Stimulated activated CD4-positive, alpha-beta T cell treated with anti-CD3 and anti-CD28 coated beads, Interleukin-4, amount 100 ng/mL, for 4 hours (primary cell): ENCODE data around the gene PGC.
"Not testable (repeated sequence)": the region's sequence is repeated elsewhere in the genome, so short reads cannot be mapped to it uniquely, and the experiment has no call there.

ENCODE experiments used
- DNase-seq, 2 experiments: peaks; one replicate each; pipeline ENCODE4 v3.0.0-alpha.2; 2020

Gene PGC

DNA sequence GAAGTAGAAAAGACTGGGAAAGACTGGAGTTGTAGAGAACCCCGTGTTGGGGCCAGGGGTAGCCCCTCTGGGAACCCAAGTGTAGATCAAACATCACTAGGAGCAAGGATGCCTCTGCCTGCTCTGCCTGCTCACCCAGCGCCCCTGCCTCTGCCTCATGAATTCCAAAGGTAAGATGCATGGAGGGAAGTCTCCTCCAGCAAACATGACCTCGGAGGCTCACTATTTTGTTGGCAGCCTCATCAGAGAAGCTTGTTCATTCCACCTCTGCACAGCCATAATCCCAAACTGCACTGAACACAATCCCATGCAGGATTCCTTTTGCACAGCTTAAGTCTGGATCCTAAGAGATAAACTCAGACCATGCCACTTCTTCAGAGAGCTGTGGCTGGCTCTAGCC, 27.6 kb upstream of the PGC start:
- DNase-seq = no peak

GRCh38 chr6:41771058-41771983, 24.1 kb upstream of the PGC start:
- no peak for DNase-seq

DNA sequence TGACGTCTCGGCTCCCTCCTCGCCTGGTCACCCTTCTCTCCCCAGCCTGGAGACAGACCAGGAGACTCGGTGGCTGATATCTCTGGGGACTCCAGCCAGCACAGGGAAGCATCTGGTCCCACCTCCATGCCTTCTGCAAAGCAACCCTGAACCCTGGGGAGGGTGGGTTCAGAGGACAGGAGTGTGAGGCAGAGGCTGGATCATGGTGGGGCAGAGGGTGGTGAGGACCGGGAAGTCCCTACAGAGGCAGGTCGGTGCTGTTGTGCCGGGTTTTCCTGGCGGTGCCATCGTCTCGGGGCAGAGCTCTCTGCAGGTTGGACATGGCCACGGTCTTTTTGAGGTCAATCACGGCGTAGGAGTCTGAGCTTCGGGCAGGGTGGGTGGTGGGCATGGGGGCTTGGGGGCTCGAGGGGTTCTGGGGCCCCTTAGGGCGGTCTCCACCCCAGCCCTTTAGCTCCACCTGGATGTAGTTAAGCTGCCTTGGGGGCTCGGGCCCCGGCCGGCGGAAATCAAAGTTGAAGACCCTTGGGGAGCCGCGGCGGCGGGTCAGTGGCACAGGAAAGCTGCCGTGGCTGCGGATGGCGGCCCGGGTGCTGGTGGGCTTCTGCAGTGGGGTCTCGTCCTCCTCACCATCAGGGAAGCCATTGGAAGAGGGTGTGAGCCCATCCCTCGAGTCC, 23.3 kb upstream of the PGC start:
- DNase-seq = no peak

GRCh38 chr6:41769376-41769775, 22.2 kb upstream of the PGC start:
- DNase-seq = no peak

DNA sequence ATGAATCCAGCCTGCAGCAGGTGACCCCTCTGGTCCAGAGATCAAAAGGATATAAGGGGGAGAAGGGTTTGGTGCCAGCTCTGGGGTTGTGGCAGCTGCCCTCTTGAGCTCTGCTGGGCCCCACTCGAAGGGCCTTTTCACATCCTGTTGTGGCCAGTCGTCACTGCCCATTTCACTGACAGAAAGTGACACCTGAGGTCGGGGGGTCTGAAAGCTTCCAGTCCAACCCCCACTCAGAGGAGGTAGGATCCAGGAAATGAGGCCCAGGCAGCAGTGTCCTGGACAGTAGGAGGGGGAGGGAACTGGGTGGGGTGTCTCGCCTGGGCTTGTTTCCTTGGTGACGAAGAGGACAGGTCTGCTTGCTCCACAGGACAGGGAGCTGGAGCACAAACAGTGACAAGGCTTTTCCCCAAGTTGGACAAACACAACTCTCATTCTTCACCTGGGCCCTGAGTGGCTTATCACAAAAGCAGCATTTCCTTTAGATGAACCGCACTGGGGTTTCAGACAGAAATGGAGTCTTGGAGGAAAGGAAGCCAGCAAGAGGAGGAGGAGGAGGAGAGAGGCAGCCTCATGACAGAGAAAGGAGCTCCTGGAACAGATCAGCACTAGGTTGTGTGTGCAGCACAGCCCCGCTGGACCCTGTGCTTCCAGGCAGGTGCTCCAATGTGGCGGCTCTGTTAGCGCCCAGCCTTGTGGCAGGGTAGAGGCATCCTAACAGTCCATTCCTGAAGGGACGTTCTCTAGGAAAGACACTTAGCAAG, 21.5 kb upstream of the PGC start:
- no peak for DNase-seq

GRCh38 chr6:41767112-41767833, 20.1 kb upstream of the PGC start:
- no peak for DNase-seq

- DNase-seq = not testable (repeated sequence)
These were observed 19.0 kb upstream of the PGC start for GRCh38 chr6:41766043-41766664.

GRCh38 chr6:41763470-41763869, 16.3 kb upstream of the PGC start:
- no peak for DNase-seq

DNA sequence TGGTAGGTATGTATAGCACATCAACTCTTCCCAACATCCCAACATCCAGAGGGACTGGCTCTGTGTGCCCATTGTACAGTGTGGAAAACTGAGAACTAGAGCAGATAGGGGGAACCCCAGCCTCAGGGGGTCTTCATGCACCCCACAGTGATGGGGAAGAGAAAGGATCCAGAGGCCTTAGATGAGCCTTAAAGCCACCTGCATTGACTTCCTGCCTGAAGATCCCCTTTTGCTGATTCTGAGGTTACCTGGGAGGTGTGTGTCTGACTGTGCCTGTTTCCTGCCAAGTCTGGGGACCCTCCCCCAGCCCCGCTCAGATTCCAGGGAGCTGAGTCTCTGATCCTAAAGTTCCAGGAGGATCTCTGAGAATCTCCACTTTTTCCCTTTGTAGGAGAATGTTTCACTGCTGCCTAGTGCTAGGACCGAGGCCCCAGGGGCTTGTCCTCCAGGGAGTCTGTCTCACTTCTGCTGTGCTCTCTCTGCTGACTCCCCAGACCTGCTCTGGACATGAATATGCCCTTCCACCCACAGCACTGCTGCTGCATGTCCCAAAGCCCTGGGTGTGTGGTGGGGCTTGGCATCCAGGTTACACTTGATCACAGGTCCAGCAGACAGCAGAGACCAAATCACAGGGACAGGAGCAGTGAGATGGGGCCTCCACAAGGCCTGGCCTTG, 12.8 kb upstream of the PGC start:
- DNase-seq = no peak

DNA sequence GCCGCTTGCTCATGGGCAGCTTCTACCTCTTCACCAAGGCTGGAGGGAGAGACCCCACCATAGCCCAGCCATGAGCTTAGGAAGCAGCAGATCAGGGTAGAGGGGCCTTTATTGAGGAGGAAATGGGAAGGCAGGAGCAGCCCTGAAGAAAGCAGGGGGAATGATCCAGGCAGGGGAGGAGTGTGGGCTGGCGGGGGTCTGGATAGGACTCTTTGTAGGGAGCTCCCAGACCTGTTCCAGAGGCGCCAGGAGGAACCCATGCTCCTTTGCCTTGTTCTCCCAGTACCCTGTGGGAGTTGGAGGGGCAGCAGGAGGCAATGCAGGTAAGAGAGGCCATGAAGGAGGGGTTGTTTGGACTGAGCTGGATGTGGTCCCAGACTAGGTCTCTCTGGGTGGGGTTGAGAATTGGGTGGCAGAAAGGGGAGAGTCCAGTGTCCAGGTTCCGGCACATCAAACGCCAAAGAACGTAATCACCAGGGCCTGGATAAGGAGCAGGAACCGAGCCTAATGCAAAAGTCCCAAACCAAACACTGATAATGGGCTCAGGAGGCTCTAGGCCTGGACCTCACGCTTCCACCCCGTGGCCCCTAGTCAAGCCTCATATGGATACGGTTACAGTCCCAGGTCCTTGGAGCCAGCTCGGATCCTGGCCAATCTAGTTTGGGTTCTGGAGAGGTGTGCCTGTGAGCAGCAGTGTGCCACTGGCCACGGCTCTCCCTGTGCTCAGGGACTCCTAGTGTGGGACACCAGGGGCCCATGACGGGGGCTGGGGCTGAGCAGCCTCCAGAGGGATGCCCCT, 12.1 kb upstream of the PGC start:
- DNase-seq = no peak

DNA sequence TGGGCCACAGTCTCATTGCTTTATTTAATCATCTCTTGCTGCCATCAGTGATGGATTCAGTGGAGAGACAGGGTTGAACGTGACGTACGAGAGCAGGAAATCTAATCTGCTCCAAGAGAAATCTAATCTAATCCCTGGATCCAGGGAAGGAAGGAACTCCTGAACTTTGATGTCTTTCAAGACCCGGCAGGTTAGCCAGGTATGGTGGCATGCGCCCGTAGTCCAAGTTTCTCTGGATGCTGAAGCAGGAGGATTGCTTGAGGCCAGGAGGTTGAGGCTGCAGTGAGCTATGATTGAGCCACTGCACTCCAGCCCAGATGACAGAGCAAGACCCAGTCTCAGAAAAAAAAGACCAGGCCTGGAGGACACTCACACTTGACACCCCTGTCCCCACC, 11.4 kb upstream of the PGC start:
- DNase-seq = no peak

- DNase-seq = peak in 1 of 2 experiments; percentile 50
These were observed 10.9 kb upstream of the PGC start for GRCh38 chr6:41757931-41758640.

- DNase-seq = no peak
These were observed 10.1 kb upstream of the PGC start for GRCh38 chr6:41757271-41757670.

DNA sequence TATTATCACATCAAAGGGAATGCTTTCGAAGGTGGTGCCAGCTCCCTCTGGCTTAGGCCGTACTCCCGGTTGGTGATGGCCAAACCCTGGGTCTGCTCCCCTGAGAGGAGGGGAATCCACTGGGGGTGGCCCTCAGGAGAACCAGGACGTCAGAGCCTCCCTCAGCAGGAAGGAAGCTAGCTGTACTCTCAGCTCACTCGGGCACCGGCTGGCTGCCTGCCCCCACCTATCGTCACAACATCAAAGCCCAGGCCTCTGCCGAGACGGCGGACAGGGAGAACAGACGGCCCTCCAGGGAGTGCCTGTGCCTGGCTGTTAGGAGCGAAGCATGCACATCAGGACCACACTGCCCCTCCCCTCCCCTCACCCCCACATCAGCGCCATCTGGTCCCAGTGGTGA, 9.2 kb upstream of the PGC start:
- no peak for DNase-seq

DNA sequence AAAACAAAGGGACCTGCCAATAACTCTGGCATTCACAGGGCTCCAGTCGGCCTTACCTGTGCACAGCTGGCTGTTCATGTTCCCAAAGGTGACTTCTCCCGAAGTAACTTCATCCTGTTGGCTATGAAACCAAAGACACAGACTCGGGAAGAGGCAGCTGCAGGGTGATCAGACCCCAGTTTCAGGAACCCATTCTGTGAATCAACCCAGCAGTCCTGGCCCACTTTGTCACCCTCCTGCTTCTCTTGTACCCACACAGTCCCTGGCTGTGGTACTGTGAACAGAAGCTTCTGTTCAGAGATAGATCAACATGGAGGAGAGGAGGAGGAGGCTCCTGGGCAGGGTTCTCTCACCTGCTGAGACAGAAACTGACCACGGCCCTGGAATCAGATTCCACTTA, 8.7 kb upstream of the PGC start:
- no peak for DNase-seq

- DNase-seq = no peak
These were observed 3.2 kb upstream of the PGC start for GRCh38 chr6:41750374-41750773.

DNA sequence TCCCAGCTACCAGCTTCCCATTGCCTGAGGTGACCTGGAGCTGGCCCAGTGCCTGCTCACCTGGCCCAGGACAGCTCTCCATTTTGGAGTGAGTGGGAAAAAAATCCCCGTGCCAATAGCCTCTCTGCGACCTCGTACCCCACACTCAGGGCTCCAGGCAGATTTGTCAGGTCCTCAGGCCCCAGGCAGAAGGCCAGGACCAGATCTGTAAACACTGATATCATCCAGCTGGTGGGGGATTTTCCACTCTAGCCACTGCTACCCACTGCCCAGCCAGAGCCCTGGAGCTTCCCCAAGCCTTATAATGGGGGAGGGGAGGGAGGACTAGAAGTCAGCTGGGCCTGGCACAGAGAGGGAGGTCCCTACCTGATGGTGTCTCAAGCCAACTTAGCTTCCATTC, 1.3 kb upstream of the PGC start:
- no peak for DNase-seq

- DNase-seq = no peak
These were observed 893 bp upstream of the PGC start for GRCh38 chr6:41748102-41748477.

DNA sequence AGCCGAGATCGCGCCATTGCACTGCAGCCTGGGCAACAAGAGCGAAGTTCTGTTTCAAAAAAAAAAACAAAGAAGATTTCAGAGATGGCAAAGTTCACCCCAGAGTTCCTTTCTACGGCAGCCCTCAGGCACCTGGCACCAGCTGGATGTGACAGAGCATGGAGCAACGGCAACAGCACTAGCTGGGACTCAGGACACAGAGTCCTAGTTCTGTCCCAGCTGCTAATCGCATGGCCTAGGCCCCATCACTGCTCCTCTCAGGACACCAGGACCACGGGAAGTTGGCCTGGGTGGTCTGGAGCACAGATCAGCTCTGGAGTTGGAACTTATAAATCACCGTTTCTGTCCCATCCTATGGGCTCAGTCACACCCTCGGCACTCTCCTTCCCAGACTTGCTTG, 1.1 kb downstream of the PGC start:
- DNase-seq = no peak

DNA sequence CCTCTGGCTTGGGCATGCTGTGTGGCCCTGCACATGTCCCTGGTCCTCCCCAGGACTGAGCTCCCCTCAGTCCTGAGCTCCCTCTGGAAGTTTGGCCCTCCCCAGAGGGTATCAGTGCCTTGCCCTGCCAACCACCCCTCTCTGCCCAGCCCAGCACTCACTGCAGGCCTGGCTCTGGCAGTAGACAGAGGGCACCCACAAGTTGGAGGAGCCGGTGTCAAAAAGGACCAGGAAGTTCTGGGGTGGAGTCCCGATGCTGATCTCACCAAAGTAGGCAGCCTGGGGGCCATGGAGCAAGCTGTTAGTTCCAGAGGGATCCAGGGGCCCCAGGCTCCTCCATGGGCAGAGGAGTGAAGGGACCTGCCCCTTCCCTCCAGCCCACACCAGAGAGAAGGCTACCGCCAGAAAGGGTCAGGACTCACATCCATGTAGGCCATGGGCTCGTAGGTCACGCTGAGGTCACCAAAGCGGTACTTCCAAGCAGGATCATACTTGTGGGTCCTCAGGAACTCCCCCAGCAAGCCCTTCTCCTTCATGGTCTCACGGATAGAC, 2.9 kb downstream of the PGC start:
- no peak for DNase-seq
